Measurements from ENCODE around the gene CDC42EP5. TPM values are rescaled to one million over a fixed set of nuclear protein-coding genes. Genes with fewer than 3 reads are reported as not detected.

The CDC42EP5 gene
- total and polyA plus RNA-seq, 7 experiments from 2014 or later, result not detected

- CTCF ChIA-PET, result no interaction called here
- no peak overlapping the region for H3K27ac Mint-ChIP-seq
- H3K4me1 Mint-ChIP-seq, result peaks cover 11 to 19% (median 17%) of the 10 kb centered on the region in 7 donors
- peaks cover 0 to 3% (median 0%) of the 10 kb centered on the region in 11 donors for H3K9me3 Mint-ChIP-seq
- POLR2A ChIA-PET, result interaction anchor here (1.1 to 1.5 kb wide), 2 partner anchors 9 to 28 kb away, joined by 3 to 4 read pairs; partner anchors contain the start of gene LENG8
- no peak overlapping the region for H3K4me3 ChIP-seq (ENCODE audit: low read length)
- no peak overlapping the region for H3K27ac ChIP-seq (ENCODE audit: low read depth, low read length)
- H3K36me3 Mint-ChIP-seq, result peaks cover 0 to 9% (median 0%) of the 10 kb centered on the region in 5 donors
- no peaks in the 10 kb centered on the region for H3K36me3 ChIP-seq (ENCODE audit: control insufficient read depth in 2 of 3, insufficient read depth in 3 of 3, low read length in 3 of 3)
- H3K4me1 ChIP-seq (ENCODE audit: control insufficient read depth in 2 of 2, insufficient read depth in 2 of 2, low read length in 2 of 2), result peaks cover 0 to 11% of the 10 kb centered on the region in 2 donors
- no peaks in the 10 kb centered on the region for H3K9me3 ChIP-seq (ENCODE audit: control insufficient read depth in 2 of 3, low read length in 3 of 3)
- intact Hi-C loops (cut with micrococcal nuclease), result no loop called here
- DNase-seq (no peak), ATAC-seq (no peak)
- peaks cover 0 to 1% of the 10 kb centered on the region in 2 donors for H3K27me3 ChIP-seq (ENCODE audit: control insufficient read depth in 2 of 2, insufficient read depth in 2 of 2, low read length in 2 of 2)
- H3K4me3 Mint-ChIP-seq, result no peak overlapping the region
- H3K27me3 Mint-ChIP-seq, result peaks cover 12 to 56% (median 36%) of the 10 kb centered on the region in 5 donors
Observed at GRCh38 chr19:54421169-54421516, 52.0 kb downstream of the CDC42EP5 start.

GRCh38 chr19:54420383-54421168 lies 52.5 kb downstream of the CDC42EP5 start:
- no peaks in the 10 kb centered on the region for H3K9me3 ChIP-seq (ENCODE audit: control insufficient read depth in 2 of 3, low read length in 3 of 3)
- Mint-ChIP-seq H3K9me3 (peaks cover 0 to 3% (median 0%) of the 10 kb centered on the region in 11 donors), H3K4me1 (peaks cover 14 to 22% (median 17%) of the 10 kb centered on the region in 7 donors), H3K36me3 (peaks cover 0 to 9% (median 0%) of the 10 kb centered on the region in 5 donors), H3K27ac (no peak overlapping the region), H3K27me3 (peaks cover 17 to 56% (median 36%) of the 10 kb centered on the region in 5 donors), H3K4me3 (no peak overlapping the region)
- ChIA-PET CTCF (no interaction called here), POLR2A (interaction anchor here (0.9 to 1.5 kb wide), 3 partner anchors 10 to 28 kb away, joined by 3 to 6 read pairs (median 4); partner anchors contain the start of gene LENG8)
- no peaks in the 10 kb centered on the region for H3K36me3 ChIP-seq (ENCODE audit: control insufficient read depth in 2 of 3, insufficient read depth in 3 of 3, low read length in 3 of 3)
- ATAC-seq (no peak), DNase-seq (no peak)
- H3K4me1 ChIP-seq (ENCODE audit: control insufficient read depth in 2 of 2, insufficient read depth in 2 of 2, low read length in 2 of 2), result peaks cover 0 to 11% of the 10 kb centered on the region in 2 donors
- H3K4me3 ChIP-seq (ENCODE audit: low read length), result no peak overlapping the region
- peaks cover 0 to 7% of the 10 kb centered on the region in 2 donors for H3K27me3 ChIP-seq (ENCODE audit: control insufficient read depth in 2 of 2, insufficient read depth in 2 of 2, low read length in 2 of 2)
- intact Hi-C loops (cut with micrococcal nuclease), result no loop called here
- H3K27ac ChIP-seq (ENCODE audit: low read depth, low read length), result no peak overlapping the region

GRCh38 chr19:54420068-54420382 lies 53.1 kb downstream of the CDC42EP5 start:
- no peaks in the 10 kb centered on the region for H3K9me3 ChIP-seq (ENCODE audit: control insufficient read depth in 2 of 3, low read length in 3 of 3)
- ATAC-seq (no peak), DNase-seq (no peak)
- Mint-ChIP-seq H3K4me3 (no peak overlapping the region), H3K9me3 (peaks cover 0 to 3% (median 0%) of the 10 kb centered on the region in 11 donors), H3K4me1 (peaks cover 14 to 22% (median 17%) of the 10 kb centered on the region in 7 donors), H3K27me3 (peaks cover 17 to 50% (median 33%) of the 10 kb centered on the region in 5 donors), H3K27ac (no peak overlapping the region), H3K36me3 (peaks cover 0 to 9% (median 0%) of the 10 kb centered on the region in 5 donors)
- no peak overlapping the region for H3K4me3 ChIP-seq (ENCODE audit: low read length)
- intact Hi-C loops (cut with micrococcal nuclease), result no loop called here
- CTCF ChIA-PET, result no interaction called here
- peaks cover 0 to 11% of the 10 kb centered on the region in 2 donors for H3K4me1 ChIP-seq (ENCODE audit: control insufficient read depth in 2 of 2, insufficient read depth in 2 of 2, low read length in 2 of 2)
- POLR2A ChIA-PET, result interaction anchor here (0.9 to 1.5 kb wide), 3 partner anchors 10 to 29 kb away, joined by 3 to 6 read pairs (median 4); partner anchors contain the start of gene LENG8
- H3K27ac ChIP-seq (ENCODE audit: low read depth, low read length), result no peak overlapping the region
- H3K36me3 ChIP-seq (ENCODE audit: control insufficient read depth in 2 of 3, insufficient read depth in 3 of 3, low read length in 3 of 3), result no peaks in the 10 kb centered on the region
- H3K27me3 ChIP-seq (ENCODE audit: control insufficient read depth in 2 of 2, insufficient read depth in 2 of 2, low read length in 2 of 2), result peaks cover 0 to 8% of the 10 kb centered on the region in 2 donors

GRCh38 chr19:54418930-54419800 lies 53.9 kb downstream of the CDC42EP5 start:
- H3K27ac Mint-ChIP-seq, result no peak overlapping the region
- CTCF ChIA-PET, result interaction anchor here (0.6 kb wide), 1 partner anchor 66 kb away, joined by 3 read pairs; no protein-coding TSS in a partner anchor
- no peak for ATAC-seq

GRCh38 chr19:54418030-54418929 lies 54.8 kb downstream of the CDC42EP5 start:
- Mint-ChIP-seq H3K4me1 (peaks cover 14 to 22% (median 20%) of the 10 kb centered on the region in 7 donors), H3K27me3 (peaks cover 29 to 46% (median 40%) of the 10 kb centered on the region in 5 donors)
- no peak overlapping the region for H3K27ac ChIP-seq (ENCODE audit: low read depth, low read length)

More at GRCh38 chr19:54418930-54419800, 53.9 kb downstream of the CDC42EP5 start:
- no peak for DNase-seq
- Mint-ChIP-seq H3K4me3 (no peak overlapping the region), H3K4me1 (peaks cover 14 to 22% (median 17%) of the 10 kb centered on the region in 7 donors), H3K27me3 (peaks cover 26 to 50% (median 39%) of the 10 kb centered on the region in 5 donors), H3K9me3 (peaks cover 0 to 3% (median under 1%) of the 10 kb centered on the region in 11 donors), H3K36me3 (peaks cover 0 to 10% (median 1%) of the 10 kb centered on the region in 5 donors)
- Histone ChIP-seq H3K27ac (ENCODE audit: low read depth, low read length) (no peak overlapping the region), H3K4me3 (ENCODE audit: low read length) (no peak overlapping the region), H3K9me3 (ENCODE audit: control insufficient read depth in 2 of 3, low read length in 3 of 3) (no peaks in the 10 kb centered on the region), H3K36me3 (ENCODE audit: control insufficient read depth in 2 of 3, insufficient read depth in 3 of 3, low read length in 3 of 3) (no peaks in the 10 kb centered on the region), H3K4me1 (ENCODE audit: control insufficient read depth in 2 of 2, insufficient read depth in 2 of 2, low read length in 2 of 2) (peaks cover 0 to 11% of the 10 kb centered on the region in 2 donors), H3K27me3 (ENCODE audit: control insufficient read depth in 2 of 2, insufficient read depth in 2 of 2, low read length in 2 of 2) (peaks cover 0 to 15% of the 10 kb centered on the region in 2 donors)
- intact Hi-C loops (cut with micrococcal nuclease), result no loop called here
- POLR2A ChIA-PET, result interaction anchor here (0.9 kb wide), 1 partner anchor 28 kb away, joined by 6 read pairs; no protein-coding TSS in a partner anchor

More at GRCh38 chr19:54418030-54418929, 54.8 kb downstream of the CDC42EP5 start:
- Histone ChIP-seq H3K9me3 (ENCODE audit: control insufficient read depth in 2 of 3, low read length in 3 of 3) (no peaks in the 10 kb centered on the region), H3K27me3 (ENCODE audit: control insufficient read depth in 2 of 2, insufficient read depth in 2 of 2, low read length in 2 of 2) (peaks cover 0 to 15% of the 10 kb centered on the region in 2 donors), H3K4me1 (ENCODE audit: control insufficient read depth in 2 of 2, insufficient read depth in 2 of 2, low read length in 2 of 2) (peaks cover 0 to 11% of the 10 kb centered on the region in 2 donors), H3K36me3 (ENCODE audit: control insufficient read depth in 2 of 3, insufficient read depth in 3 of 3, low read length in 3 of 3) (no peaks in the 10 kb centered on the region), H3K4me3 (ENCODE audit: low read length) (no peak overlapping the region)
- ATAC-seq (peak; percentile 65), DNase-seq (no peak)
- ChIA-PET CTCF (interaction anchor here (0.6 kb wide), 1 partner anchor 65 kb away, joined by 3 read pairs; no protein-coding TSS in a partner anchor), POLR2A (no interaction called here)
- intact Hi-C loops (cut with micrococcal nuclease), result no loop called here
- Mint-ChIP-seq H3K36me3 (peaks cover 0 to 13% (median 3%) of the 10 kb centered on the region in 5 donors), H3K4me3 (peak overlapping the region; percentile 12 to 84 (median 64)), H3K27ac (peak overlapping the region in 2 of 9 donors; percentile 28 to 89), H3K9me3 (peaks cover 0 to 10% (median 3%) of the 10 kb centered on the region in 11 donors)
